H1 (cell line): ENCODE measurements around the gene DKK3. TPM values are rescaled to one million over a fixed set of nuclear protein-coding genes. Genes with fewer than 3 reads are reported as not detected.

Source experiments
- KDM5A ChIP-seq: fragments of 200-600 bp; IDR thresholded peaks from 2 replicates; pipeline ENCODE4 v1.7.1; 2012; ENCODE audit warnings: mild to moderate bottlenecking, low read length, inconsistent platforms, mixed read lengths
- polyA plus RNA-seq, 7 experiments: library from polyadenylated mRNA; depleted of rRNA in 3 of 7; stranded (reverse) in 5 of 7; unstranded in 2 of 7; fragments of >200 nt in 5 of 7; fragments of 200-250 nt in 2 of 7; gene quantifications; 1 replicate in 5 of 7; 2 replicates in 1 of 7; 4 replicates in 1 of 7; pipeline versions ENCODE4 v1.2.1 to v1.2.3, GENCODE V29; 2011 to 2013; ENCODE audit warnings: missing spikeins in 2 of 7, mixed read lengths in 2 of 7
- total RNA-seq: library from RNA; stranded (reverse); fragmentation: NEBNext Ultra II Directional; extraction: Animal tissue kit (Norgen Biotek cat#: 25700); gene quantifications from 2 replicates; pipeline ENCODE4 v1.2.1, GENCODE V29; 2021

The DKK3 gene
- total and polyA plus RNA-seq, 2 of the 8 experiments (the other 6 are each of a cell fraction or from before 2014, with no cell fraction given) = 30.0 to 40.1 TPM

DNA sequence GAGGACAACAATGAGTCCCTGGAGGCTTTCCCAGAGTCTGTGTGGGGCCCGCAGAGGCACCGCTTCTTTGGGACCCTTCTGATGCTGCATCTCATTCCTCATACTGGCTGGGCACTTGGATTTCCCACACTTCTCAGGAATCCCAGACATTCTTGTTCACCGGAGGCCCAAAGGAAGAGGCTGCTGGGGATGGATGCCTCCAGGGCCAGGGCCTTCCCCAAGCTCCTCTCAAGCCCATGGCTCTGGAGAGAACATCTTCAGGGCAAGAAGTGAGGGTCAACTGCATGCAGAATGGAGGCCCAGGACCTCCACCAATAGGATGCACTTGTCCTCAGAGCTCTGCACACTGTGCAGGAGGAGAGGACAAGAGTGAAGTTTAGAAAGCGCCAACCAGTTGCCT is 34.6 kb downstream of the DKK3 start (continued):
- no peak for TF ChIP-seq KDM5A
